HG03575 (cell line): Measurements from ENCODE around the gene PXDN.

Experiments used
- ATAC-seq: cut with Tn5 transposase; IDR thresholded peaks from one replicate; pipeline ENCODE4 v1.9.1; 2021; ENCODE audit not compliant: unreplicated experiment, insufficient number of reproducible peaks, low FRiP score; ENCODE audit errors: extremely low read depth

PXDN gene

DNA sequence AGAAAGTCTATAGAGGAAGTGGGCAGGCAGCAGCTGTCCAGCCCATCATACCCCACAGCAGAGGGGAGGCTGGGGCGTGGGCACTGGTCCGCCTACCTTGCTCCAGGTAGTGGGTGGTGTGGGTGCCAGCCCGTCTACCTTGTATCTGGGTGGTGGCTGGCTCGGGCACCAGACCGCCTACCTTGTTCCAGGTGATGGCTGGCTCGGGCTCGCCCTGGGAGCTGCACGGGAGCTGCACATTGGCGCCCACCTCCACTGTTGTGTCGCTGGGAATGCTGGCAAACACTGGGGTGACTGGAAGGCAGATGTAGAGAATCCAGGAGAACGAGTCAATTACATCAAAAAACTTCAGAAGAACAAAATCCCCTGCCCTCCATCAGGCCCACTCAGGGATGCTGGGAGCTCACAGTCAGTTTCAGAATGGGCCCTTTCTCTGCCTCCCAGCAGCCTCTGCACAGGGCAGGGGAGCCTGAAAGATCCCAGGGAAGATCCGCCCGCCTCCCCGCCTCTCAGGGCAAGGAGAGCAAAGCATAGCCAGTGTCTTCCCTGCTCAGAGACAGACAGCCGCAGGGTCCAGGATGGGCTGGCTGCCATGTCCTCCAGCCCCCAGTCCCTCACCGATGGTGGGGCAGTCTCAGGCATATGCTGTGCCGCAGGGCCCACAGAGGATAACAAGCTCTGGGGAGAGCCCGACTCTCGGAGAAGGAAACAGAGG lies 82.3 kb downstream of the PXDN start:
- ATAC-seq, result no peak

DNA sequence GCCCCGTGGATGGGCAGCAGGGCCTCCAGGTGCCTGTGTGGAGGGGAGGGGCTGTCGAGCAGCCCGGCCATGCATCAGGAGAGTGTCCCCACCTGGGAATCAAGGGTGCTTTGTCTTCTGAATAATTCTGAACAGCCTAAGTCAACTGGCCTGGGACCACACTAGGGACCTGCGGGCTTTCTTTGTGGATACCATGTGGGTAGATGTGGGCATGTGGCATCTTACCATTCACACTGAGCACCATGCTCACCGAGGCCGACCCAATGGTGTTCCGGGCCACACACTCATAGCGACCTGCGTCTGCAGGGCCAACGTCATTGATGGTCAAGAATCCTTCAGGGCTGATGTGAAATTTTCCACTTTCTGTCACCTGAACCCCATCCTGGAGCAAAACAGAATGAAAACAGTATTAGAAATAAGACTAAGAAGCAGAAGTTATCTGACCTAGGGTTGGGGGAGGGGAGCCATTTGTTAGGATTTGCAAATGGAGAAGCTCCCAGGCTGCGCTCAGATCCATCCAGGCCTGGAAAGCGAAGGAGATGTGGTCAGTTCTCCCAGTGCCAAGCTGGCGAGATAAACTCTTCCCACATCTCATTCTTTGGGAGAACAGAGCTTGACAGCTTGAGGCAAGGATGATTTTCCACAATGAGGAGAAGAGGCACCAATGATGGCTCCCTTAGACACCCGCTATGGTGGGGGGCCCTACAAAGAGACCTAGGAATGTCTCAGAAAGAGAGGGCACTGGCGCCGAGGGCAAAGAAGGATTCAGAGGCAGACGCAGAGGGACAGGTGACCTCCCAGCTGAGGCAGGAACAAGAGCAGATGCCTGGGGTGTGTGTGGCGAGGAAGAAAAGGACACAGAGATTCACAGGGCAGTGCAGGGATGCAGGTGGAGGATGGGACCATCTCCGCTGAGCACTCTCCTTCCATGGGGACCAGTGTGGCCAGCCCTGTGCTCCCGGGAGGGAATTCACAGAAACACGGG lies 83.4 kb downstream of the PXDN start:
- no peak for ATAC-seq

DNA sequence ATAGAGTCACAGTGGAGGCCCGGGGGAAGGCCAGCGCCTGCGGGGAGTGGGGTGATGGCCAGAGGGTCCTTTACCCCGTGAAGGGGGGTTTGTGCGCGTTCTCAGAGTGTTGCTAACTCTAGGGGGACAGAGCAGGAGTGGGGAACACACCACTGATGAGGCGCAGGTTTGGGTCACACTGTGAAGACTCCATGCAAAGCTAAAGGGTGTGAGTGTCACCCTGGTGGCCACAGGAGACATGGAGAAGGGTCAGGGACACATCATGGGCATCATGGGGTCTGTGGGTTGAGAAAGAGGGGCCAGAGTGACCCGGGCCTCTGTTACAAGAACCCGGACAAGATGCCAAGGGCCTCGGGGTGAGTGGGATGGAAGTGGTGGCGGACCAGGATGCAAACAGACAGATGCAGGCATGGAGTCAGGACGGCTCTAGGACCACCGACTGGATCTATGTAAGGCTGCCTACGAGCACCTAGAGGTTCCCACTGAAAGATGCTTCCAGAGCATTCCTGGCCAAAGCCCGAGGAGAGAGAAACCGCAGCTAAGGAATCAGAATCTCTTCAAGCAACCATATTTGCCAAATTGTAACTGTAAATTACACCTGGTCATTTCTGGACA lies 84.3 kb downstream of the PXDN start:
- ATAC-seq, result no peak

DNA sequence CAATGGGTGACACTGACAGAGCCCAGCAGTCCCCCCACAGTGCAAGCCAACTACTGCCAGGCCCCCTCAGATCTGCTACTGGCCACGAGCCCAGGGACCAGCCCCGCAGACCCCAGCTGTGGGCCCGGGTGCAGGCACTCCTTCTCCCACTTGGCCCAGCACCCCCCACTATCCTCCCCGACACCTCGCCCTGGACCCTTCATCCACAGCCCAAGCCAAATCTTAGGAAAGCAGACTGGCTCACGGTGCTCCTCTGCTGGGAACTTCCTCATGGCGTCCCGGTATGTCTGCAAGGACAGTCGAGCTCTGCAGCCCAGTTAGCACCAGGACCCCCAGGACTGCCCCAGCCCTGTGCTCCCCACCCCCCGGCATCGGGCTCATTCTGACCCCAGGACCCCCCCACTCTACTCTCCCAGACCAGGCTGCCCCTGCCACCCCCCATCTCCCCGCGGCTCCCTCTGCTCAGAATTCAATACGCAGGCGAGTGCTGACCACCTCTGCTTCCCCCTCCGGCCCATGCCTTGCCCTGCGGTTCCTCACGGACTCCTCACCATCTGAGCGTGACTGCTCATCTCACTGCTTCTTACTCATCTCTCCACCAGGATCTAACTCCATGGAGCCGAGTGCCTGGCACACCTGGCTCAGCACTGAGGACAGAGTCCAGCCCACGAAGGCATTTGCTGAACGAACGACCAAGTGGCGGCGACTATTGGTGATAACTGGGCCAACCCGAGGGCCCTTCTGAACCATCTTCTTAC lies 85.7 kb downstream of the PXDN start:
- no peak for ATAC-seq

DNA sequence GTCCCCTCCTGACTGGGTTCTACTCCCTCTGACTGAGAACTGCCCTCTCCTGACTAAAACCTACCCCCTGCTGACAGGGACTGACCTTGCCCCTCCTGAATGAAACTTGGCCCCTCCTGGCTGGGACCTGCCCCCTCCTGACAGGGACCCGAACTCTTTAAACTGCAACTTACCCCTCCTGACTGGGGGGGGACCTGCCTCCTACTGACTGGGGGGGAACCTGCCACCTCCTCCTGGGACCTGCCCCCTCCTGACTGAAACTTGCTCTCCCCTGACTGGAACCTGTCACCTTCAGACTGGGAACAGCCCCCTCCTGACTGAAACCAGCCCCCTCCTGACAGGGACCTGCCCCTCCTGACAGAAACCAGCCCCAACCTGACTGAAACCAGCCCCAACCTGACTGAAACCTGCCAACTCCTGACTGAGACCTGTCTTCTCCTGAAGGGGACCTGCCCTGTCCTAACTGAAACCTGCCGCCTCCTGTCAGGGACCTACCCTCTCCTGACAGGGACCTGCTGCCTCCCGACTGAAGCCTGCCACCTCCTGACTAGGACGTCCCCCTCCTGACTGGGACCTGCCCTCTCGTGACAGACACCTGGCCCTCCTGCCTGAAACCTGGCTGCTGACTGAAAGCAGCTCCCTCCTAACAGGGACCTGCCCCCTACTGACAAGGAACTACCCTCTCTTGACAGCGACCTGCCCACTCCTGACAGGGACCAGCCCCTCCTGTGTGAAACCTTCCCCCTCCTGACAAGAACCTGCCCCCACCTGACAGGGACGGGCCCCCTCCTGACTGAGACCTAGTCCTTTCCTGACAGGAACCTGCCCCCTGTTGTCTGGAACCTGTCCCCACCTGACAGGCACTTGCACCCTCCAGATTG lies 87.1 kb downstream of the PXDN start:
- no peak for ATAC-seq

DNA sequence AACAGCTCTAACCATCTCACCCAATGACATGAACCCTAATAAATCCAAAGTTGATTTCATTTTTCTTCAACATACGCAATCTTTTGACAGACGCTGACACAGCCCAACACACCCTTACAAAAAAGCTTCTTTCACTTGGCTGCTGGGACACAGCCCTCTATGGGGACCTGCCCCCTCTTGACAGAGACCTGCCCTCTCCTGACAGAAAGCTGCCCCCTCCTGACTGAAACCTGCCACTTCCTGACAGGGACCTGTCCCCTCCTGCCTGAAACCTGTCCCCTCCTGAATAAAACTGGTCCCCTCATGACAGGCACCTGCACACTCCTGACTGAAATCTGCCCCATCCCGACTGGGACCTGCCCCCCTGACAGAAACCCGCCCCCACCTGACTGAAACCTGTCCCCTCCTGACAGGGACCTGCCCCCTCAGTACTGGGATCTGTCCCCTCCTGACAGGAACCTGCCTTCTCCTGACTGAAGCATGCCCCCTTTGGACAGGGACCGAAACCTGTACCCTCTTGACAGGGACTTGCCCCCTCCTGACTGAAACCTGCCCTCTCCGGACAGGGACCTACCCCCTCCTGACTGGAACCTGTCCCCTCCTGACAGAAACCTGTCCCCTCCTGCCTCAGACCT lies 87.9 kb downstream of the PXDN start:
- ATAC-seq, result no peak

DNA sequence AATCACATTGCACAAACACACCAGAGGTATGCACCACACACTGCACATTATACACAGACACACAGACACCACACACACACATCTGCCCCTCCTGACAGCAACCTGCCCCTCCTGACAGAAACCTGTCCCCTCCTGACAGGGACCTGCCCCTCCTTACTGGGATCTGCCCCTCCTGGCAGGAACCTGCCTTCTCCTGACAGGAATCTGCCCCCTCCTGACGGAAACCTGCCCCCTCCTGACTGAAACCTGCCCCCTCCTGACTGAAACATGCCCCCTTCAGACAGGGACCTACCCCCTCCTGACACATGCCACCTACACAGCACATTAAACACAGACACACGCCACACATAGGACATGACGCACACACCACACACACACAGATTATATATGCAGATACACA lies 88.9 kb downstream of the PXDN start:
- no peak for ATAC-seq

DNA sequence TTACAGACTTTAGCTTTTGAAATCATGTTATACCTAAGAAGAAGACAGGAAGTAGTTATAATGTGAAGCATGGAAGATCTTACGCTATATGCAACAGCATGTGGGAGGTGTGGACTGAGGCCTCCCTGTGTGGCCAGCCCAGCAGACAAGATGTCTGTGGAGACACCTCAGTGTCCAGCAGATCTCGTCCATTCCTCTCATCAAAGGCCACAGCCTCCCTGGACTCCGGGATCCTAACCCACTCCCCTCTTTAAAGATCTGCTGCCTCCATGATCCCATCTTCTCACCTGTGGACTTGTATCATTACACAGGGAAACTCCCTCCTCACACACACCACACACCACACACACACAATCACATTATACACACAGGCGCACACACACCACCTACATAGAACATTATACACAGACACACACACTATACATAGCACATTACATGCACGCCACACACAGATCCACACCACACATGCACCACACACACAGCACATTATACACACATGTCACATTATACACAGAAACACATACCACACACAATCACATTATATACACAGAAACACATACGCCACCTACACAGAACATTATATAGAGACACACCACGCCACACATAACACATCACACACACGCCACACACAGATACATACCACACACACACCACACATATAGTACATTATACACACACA lies 89.5 kb downstream of the PXDN start:
- ATAC-seq, result no peak

DNA sequence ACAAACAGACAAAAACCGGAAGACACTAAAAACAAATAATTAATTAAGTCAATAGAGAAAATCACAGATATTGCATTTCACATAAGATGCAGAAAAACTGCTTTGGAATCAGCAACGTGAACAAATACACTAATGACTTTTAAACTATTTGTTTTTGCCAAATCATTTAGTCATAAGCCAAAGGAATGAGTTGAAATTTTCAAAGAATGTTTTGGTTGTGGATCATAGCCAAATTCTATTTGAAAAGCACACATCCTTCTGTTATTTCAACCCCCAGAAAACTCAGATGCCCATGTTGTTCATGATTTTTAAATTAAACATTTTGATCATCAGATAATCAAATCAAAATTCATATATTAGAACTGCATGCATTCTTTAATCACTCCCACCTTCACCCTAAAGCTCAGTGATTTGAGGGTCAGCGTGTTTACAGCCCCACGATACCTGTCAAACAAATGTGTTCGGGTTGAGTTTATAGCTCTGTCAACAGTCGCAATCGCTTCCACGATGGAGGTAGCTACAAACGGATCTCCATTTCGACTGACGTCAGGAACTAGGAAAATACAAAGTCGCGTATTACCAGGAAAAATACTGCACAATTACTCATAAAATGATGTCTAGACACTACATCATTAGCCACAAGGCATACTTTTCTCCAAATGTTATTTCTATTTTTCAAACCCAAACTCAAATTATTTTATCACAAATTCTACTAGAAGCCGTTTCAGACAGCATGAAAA lies 90.2 kb downstream of the PXDN start:
- no peak for ATAC-seq

DNA sequence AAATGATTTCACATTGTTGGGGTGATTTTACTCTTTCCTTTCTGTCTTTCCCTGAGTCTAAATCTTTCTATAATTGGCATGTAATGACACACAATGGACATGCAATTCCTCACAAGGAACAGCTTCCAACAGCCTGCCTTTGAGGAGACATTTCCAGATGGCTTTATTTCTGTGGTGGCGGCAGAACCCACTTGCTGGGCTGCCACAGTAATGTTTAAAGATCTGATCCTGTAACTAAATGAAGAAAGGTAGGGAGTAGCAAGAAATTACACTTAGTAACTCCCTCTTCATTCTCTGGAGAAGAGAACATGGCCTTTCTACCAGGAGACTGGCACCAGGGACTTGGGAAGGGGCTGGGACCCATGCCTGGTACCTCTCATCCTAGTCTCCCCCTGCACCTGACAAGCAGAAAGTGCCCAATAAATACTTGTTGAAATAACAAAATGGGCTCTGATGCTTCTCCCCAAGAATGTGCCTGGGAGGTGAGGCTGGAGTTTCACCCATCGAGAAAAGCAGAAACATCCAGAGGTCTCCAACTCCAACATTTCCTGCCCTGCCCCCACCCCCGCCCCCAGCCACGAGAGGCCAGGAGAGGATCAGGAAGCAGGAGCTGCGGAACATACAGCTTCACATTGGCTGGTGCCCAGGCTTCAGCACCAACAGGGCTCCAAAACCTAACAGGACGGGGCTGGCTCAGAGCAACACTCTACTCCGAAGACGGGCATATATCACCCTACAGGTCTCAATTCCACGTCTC lies 92.1 kb downstream of the PXDN start:
- no peak for ATAC-seq

DNA sequence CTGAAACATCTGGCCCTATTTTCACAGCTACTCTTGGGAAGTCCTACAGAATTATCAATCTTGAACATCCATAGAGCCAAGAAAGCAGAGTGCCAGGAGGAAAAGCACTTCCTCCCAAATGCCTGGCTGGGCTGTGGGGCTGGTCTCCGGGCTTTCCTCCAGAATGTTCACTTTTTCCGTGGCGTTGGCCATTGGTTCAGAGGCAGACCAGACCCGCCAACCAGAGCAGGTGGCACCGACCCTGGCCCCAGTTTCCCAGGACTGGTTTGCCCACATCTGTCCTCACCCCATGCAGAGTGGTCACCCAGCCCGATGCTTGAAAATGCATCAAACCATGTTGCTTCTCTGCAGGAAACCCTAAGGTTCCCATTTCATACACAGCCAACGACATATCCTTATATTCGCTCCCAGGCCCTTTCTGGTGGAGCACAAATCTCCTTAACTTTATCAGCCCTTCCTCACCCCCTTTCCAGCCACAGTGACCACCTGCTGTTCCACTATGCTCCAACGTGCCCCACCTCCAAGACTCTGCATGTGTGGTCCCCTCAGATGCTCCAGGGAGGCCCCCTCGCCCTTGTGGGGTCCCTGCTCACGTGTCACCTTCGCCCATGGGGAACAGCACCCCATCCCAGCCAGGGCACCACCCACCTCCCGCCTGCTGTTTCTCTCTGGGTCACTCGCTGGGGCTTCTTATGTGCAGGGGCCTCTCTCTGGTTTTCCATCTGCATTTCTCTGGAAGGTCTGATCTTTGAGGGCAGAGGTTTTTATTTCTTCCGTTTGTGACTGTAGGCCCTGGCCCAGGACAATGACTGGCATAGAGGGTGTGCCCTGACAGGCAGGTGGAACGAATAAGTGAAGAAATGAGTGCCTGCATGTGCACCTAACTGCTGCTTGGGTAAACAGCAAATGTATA lies 92.9 kb downstream of the PXDN start:
- ATAC-seq, result no peak

DNA sequence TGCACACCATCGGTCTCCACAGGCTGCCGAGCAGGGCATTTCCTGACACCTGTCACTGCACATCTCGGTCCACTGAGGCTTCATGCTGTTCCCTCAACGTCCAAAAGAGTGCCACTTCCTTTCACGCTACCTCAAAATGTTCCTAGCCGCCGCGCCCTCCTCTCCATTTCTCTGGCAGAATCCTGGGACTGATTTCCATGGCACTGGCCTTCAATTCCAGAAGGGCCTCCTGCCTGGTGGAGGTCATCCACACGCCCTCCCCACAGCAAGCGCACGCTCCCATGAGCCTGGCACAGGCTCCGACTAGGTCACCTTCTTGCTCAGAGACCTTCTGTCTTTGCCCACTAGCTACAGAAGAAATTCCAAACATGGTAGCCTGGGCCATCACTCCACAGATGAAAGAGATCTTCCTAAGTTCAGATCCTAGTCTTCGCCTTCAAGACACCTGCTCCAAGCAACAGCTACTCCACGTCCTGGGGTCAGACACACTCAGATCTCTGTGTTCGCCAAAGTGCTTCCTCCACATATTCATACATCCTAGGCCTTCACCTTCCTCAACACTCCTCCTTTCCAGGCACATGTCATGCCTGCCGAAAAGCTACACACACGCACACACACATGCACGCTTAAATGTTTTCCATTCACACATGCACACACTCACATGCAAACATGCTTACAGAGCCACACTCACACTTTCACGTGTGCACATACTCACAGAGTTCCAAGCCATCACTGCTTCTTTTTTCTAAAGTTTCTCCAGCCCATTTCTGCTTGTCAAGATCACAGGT lies 94.0 kb downstream of the PXDN start:
- no peak for ATAC-seq

DNA sequence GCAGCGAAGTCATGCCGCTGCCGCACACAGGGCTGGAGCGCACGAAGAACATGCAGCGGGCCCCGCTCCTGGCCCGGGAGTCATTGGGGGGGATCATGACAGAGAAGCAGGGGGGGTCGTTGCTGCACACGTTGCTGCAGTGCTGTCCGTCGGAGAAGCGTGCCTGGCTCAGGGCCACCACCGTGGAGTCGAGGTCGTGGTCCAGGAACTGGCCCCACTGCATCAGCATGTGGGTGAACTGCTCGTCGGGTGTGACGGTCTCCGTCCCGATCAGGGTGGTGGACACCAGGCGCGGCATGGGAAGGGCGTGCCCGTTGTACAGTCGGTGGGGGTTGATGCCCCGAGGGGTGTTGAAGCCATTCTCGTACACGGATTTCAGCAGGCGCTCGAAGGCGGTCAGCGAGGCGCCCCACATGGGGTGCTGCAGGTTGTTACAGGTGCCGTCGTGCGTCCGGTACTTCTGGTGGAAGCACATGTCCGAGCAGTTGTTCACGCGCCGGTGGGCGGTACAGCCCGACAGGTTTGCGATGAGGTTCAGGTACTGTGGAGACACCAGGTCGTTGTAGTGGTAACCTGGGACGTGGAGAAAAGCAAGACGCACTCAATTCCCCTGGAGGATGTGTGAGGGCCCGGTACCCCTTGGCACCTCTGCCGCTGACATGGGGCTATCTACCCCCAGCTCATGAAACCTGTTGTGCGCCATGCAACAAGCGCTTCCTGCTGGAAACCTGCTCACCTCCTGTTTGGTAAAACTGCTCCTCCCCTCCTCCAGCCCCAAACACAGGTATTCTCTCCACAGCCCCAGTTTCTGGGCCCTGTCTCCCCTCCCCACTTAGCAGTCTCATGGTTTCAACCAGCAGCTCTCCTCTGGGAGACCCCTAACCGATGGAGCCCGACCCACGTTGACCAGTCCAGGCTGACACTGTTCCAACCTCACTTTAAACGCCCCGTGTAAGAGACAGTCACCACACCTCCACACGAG lies 94.9 kb downstream of the PXDN start:
- ATAC-seq, result no peak
